Subcutaneous adipose tissue (tissue), 4 donors: ENCODE results near the gene PML. TPM values are rescaled to one million over a fixed set of nuclear protein-coding genes. Genes with fewer than 3 reads are reported as not detected.

Experiments used
- total RNA-seq, 4 donors: library from RNA; depleted of rRNA; stranded (reverse); fragments of >200 nt; gene quantifications; one replicate each; pipeline ENCODE4 v1.1.0, GENCODE V29; 2016
- TF ChIP-seq, protein P1 (sequence below): fragments of 450-650 bp; IDR thresholded peaks from one replicate; pipeline ENCODE4 v1.5.1; 2016; ENCODE audit warnings: low read depth, mild to moderate bottlenecking, control low read depth, antibody characterized with exemption, moderate library complexity

PML gene
- total RNA-seq, 4 donors from 2014 or later = 45.2 to 214 (median 65.5) TPM

DNA sequence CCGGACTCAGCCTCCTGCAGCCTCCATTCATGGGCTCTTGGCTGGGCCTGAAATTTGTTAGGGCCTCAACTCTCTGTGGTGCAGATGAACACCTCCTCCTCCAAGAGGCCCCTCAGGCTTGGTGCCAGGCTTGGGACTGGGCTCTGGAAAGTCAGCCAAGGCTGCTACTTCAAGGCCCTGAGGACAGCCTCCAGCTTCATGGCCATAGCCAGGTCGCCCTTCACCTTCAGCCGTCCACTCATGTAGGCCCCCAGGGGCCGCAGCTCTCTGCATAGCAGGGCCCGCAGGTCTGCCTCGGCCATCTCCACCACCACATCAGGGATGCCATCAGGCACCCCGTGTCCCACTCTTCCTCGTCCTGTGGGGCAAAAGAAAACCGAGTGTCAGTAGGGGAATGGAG is 10.7 kb upstream of the PML start:
- TF ChIP-seq, protein P1, sequence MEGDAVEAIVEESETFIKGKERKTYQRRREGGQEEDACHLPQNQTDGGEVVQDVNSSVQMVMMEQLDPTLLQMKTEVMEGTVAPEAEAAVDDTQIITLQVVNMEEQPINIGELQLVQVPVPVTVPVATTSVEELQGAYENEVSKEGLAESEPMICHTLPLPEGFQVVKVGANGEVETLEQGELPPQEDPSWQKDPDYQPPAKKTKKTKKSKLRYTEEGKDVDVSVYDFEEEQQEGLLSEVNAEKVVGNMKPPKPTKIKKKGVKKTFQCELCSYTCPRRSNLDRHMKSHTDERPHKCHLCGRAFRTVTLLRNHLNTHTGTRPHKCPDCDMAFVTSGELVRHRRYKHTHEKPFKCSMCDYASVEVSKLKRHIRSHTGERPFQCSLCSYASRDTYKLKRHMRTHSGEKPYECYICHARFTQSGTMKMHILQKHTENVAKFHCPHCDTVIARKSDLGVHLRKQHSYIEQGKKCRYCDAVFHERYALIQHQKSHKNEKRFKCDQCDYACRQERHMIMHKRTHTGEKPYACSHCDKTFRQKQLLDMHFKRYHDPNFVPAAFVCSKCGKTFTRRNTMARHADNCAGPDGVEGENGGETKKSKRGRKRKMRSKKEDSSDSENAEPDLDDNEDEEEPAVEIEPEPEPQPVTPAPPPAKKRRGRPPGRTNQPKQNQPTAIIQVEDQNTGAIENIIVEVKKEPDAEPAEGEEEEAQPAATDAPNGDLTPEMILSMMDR = no peak

DNA sequence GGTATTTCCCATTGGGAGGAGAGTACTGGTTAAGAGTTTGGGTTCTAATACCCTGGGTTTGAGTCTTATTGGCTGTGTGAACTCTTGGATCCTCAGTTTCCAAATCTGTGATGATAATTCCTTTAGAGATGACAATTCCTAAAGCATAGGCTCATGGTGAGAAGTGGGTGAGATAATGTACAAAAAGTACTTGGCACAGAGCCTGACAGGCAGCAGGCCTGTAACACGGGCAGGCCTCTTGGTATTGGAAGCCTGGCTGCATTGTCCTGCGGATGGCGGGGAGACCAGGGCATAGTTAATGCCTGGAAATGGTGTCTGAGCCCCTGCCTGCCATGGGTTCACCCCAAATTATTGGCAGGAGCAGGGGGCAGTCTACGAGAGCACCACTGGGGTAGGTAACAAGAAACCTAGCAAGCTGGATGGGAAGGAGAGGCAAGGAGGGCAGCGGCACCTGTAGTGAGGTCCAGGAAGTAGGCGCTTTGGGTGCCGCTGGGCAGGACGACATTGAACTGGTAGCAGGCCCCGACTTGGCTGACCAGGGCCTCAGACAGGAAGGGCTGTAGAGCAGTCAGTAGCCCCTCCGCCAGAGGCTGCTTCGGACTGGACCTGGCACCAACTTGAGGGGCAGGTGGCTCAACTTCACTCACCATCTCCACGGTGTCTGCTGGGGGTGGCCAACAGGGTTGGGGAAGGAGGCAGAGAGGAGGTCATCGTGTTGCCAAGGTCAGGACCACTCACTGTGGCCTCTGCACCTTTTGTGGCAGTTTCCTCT is 10.1 kb upstream of the PML start:
- TF ChIP-seq, protein P1 = no peak

DNA sequence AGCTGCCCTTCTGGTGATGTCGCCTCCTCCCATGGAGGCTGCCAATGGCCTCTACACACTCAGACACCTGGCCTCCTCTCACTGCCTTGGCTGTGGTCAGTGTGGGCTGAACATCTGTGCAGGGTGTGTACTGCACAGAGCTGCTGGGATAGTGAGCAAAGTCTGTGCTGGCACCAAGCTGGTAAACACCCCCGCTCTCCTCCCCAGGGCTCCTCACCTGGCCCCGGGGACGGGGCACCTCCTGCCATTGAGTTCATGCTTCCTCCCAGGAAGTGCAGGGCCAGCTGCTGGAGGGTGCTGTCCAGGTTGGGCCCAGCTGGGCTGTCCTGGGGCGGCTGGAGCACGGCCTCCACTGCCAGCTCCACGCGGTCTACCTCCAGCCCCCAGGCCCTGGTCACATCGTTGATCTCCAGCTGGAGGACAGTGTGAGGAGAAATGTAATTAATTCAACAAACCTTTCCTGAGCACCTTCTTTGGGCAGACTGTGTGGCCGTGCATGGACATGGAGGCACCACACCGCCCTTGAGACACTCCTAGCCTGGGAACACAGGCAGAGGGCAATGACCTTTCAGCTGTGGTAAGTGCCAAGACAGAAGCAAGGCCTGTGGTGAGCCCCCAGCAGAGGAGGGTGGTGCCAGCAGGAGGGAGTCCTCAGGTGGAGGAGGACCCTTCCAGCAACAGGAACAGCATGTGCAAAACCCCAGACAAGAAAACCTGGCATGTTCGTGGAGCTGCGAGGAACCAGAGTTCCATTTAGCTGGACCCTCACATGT is 9.2 kb upstream of the PML start:
- TF ChIP-seq, protein P1 = no peak

DNA sequence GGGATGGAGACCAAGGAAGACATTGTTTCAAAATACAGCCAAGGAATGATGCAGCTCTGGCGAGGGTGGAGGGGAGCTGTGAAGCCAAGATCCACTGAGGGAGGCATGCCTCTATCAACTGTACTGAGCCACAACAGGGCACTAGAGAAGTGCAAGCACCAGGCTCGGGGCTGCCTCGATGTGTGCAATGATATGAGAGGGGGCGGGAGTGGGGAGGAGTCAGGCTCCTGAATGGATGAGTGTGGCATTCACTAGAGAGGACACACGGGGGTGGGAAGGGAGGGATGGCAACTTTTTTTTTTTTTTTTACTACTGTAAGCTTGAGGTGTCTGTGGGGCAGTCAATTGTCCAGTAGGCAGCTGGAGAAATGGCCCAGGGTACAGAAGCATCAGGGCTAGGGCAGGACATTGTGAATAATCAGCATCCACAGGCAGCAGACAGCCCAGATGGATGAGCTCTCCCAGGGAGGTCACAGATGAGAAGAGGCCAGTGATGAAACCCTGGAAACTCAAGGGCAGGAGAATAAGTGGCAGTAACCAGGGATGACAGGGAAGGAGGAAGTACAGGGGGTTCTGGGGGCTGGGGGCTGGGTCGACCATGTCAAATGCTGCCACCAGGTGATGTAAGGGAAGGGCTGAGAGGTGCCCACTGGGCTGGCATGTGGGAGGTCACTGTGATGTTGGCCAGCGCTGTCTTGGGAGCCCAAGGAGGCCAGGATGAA is 8.3 kb upstream of the PML start:
- TF ChIP-seq, protein P1 = no peak

DNA sequence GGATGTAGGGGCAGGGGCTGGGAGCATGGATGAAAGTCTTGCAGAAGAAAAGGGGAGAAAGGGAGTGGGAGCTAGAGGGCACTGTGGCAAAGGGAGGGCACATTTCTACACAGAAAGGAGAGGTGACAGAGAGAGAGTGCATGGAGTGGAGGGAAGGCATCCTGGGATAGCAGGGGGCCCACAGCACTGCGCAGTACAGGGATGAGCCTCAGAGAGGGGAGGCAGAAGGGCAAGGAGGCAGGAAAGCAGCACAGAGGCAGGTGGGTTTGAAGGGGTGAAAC is 7.8 kb upstream of the PML start:
- TF ChIP-seq, protein P1 = no peak

DNA sequence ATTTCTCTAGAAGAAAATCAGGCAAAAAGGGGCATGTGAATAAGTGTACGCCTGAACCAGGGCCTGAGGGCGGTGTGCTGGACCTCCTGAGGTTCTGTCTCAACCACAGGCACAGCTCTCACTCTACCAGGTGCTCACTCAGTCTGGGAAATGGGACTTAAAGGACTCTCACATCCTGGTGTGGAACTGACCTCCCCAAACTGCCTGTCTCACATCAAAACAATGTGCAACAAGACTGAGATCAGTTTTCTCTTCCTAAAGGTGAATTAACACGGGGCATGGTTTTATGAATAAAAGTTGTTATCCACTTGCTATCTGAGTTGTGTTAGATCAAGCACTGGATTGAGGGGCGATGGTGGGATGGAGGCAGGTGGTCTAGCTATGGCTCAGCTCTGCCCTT is 7.3 kb upstream of the PML start:
- TF ChIP-seq, protein P1 = no peak
